GM12891 (cell line): ENCODE measurements around the gene EIF2S2.

Experiments used
- DNase-seq: peaks from one replicate; pipeline ENCODE4 v3.0.0; 2011; ENCODE audit warnings: low spot score; ENCODE audit not compliant: insufficient read length
- FAIRE-seq: peaks from 2 replicates; lab custom pipeline; 2011; peaks lifted over from hg19 to GRCh38; lab: Jason Lieb, UNC
- PAX5 ChIP-seq: IDR thresholded peaks from 2 replicates; pipeline ENCODE4 v1.6.1; 2011; ENCODE audit warnings: low read length, moderate library complexity, mild to moderate bottlenecking; ENCODE audit not compliant: insufficient read depth, severe bottlenecking
- POLR2A ChIP-seq: IDR thresholded peaks from 2 replicates; pipeline ENCODE4 v1.6.1; 2011; ENCODE audit warnings: low read depth, low read length, control low read depth
- POLR2AphosphoS5 ChIP-seq: IDR thresholded peaks from 2 replicates; pipeline ENCODE4 v1.6.1; 2011; ENCODE audit warnings: low read depth, low read length, control low read depth
- POU2F2 ChIP-seq: IDR thresholded peaks from 2 replicates; pipeline ENCODE4 v1.6.1; 2011; ENCODE audit warnings: low read depth, mild to moderate bottlenecking, control low read depth, low read length, moderate library complexity
- SPI1 ChIP-seq: IDR thresholded peaks from 2 replicates; pipeline ENCODE4 v1.6.1; 2011; ENCODE audit warnings: low read depth, low read length, control low read depth
- TAF1 ChIP-seq: IDR thresholded peaks from 2 replicates; pipeline ENCODE4 v1.6.1; 2011; ENCODE audit warnings: low read depth, low read length, control low read depth

EIF2S2 gene

GRCh38 chr20:34074101-34074760 is 37.8 kb downstream of the EIF2S2 start:
- FAIRE-seq, result no peak
- TF ChIP-seq POU2F2 (no peak), SPI1 (no peak), PAX5 (no peak), POLR2A (no peak), POLR2AphosphoS5 (no peak), TAF1 (no peak)

GRCh38 chr20:34072778-34073177 is 39.3 kb downstream of the EIF2S2 start:
- FAIRE-seq, result peak; percentile 76
- TF ChIP-seq POLR2A, result no peak
- DNase-seq, result no peak

More at GRCh38 chr20:34074101-34074760, 37.8 kb downstream of the EIF2S2 start:
- no peak for DNase-seq

GRCh38 chr20:34072076-34072475 is 40.0 kb downstream of the EIF2S2 start:
- TF ChIP-seq POLR2AphosphoS5 (no peak), PAX5 (no peak), POLR2A (no peak)
- DNase-seq, result no peak
- no peak for FAIRE-seq

DNA sequence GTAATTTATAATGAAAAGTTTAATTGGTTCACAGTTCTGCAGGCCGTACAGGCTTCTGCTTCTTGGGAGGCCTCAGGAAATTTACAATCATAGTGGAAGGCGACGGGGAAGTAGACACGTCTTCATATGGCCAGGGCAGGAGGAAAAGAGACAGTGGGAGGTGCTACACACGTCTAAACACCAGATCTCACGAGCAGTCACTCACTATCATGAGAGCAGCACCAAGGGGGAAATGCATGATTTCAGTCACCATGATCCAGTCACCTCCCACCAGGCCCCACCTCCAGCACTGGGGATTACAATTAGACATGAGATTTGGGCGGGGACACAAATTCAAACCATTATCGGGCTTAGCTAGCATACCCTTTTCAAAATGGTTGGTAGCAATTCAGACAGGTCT is 41.2 kb downstream of the EIF2S2 start:
- FAIRE-seq (no peak), DNase-seq (no peak)
- TF ChIP-seq SPI1 (no peak), POLR2AphosphoS5 (no peak), PAX5 (no peak), POU2F2 (no peak), TAF1 (no peak), POLR2A (no peak)

DNA sequence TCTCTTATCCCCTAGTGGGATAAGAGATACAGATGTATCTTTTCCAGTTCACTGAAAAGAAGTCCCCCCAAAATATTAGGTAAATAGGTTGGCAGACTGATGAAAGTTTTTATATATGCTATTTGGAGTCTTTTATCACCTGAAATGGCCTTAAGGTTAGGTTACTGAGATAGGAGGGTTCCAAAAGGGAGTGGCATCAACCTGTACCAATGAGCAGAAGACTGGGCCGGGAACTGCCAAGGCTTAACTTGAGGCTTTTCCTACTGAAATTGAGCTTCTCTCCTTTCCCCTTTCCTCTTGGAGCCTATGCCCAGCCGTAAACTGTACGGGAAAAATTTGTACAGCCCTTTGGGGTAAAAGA is 42.0 kb downstream of the EIF2S2 start:
- TF ChIP-seq TAF1, result no peak
- TF ChIP-seq SPI1, result no peak
- TF ChIP-seq POU2F2, result no peak
- TF ChIP-seq PAX5, result no peak
- no peak for TF ChIP-seq POLR2A
- no peak for TF ChIP-seq POLR2AphosphoS5

DNA sequence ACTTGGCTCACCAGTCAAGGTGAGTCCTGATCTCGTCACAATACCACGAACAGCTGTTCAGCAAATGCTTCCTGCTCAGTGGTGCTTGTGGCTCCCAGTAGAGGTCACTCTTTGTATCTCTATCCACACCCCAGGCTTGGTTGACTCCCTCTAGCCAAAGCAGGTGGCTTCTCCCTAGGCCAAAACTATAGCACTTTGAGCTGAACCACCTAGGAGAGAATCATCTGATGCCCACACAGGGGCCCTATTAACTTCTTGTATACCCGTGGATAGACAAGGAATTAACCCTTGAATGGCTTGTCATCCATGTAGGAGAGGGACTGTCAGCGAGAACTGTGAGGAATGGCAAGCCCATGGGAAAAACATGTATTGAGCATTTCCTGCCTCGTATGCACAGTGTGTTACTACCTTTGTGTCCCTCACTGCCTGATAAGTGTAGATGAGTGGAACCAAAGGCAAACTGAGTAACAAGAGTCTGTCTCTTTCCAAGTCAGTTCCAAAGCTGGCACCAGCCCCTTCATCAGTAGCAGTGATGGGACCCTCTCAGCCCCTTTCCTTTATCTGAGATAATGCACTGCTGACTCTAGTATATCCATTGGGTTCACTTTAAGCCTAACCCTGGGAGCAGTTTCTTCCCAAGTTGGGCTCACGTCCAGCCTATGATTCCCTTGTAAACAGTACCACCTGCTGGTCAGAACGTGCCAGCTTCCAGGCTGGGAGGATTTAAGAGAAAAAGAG is 42.5 kb downstream of the EIF2S2 start:
- no peak for TF ChIP-seq SPI1
- TF ChIP-seq TAF1, result no peak
- no peak for TF ChIP-seq POU2F2
- TF ChIP-seq POLR2AphosphoS5, result no peak
- TF ChIP-seq PAX5, result no peak
- no peak for TF ChIP-seq POLR2A
- DNase-seq, result no peak
- peak; percentile 95 for FAIRE-seq

More for the DNA sequence above, 42.0 kb downstream of the EIF2S2 start:
- DNase-seq, result no peak
- FAIRE-seq, result no peak

DNA sequence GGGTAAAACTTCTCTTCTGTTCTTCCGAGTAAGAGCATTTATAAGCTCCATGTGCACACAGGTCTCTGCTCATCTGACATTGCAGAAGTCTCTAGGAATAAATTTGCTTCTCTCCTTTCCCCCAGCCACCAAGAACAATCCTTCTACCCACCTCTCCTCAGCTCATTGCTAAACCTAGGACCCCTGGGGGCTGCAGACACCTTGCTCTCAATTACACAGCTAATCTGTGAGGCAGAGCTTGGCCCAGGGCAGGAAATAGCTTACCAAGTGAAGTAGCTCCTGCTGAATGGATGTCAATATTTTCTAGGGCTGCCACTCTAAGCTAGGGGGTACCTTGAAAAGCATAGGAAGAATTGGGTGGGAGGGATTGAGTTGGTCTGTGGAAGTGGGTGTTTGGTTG is 44.0 kb downstream of the EIF2S2 start:
- no peak for FAIRE-seq
- no peak for DNase-seq
- TF ChIP-seq POU2F2 (no peak), POLR2AphosphoS5 (no peak), SPI1 (no peak), TAF1 (no peak), POLR2A (no peak), PAX5 (no peak)

DNA sequence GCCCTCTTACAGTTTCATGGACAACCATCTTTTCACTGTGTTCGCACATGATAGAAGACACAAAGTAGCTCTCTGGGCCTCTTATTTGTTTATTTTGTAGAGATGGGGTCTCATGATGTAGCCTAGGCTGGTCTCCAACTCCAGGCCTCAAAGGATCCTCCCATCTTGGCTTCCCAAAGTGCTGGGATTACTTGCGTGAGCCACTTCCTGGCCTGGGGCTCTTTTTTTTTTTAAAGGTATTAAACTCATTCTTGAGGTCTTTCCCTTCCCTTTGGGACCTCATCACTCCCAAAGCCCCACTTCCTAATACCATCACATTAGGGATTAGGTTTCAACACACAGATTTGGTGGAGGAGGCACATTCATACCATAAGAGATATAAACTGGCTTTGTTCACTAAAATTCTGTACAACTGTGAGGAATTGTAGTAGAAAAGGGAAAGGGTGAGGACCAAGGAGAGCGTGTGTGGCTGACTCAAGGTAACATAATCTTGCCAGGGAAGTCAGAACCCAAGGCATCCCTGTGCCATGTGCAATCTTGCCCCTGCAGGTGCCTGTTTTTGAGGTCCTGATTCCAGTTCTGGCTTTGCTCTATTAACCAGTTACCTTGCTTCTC is 45.5 kb downstream of the EIF2S2 start:
- FAIRE-seq (no peak), DNase-seq (no peak)
- TF ChIP-seq POLR2A, result no peak
- TF ChIP-seq TAF1, result no peak
- no peak for TF ChIP-seq POU2F2
- TF ChIP-seq POLR2AphosphoS5, result no peak
- TF ChIP-seq SPI1, result no peak
- TF ChIP-seq PAX5, result no peak

DNA sequence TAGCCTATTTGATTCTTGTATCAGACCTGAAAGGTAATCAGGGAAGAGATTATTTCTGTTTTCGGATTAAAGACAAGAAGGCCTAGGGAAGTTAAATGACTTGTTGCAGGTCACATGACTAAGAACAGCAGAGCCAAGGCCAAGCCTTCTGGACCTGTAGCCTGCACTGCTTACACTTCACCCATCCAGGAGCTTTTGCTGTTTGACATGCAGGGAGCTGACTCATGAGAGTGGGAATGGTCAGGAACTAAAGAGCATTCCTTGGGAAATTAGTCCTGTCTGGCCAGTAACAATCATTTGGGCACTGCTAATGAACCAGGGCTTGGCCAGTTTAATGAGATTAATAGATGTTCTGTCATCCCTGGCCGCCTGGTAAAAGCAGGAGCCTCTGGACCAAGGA is 46.8 kb downstream of the EIF2S2 start:
- DNase-seq (no peak), FAIRE-seq (no peak)
- no peak for TF ChIP-seq POLR2AphosphoS5

DNA sequence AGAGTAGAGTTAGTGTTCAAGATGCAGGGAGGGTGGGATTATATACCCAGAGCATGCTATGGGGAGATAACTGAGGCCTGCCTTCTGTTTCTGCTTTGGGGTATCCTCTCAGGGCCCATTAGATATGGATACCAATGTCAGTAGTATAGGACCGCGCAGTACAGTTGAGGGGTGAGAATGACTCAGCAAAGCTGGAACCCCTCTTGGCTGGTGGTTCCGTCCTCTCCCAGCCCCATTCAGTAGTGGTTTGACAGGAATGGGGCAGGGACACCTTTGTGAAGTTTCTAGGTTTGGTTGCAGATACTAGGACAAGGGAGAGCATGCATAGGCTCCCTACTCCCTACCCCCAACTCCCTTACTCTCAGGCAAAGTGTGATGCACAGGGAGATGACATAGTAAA is 47.8 kb downstream of the EIF2S2 start:
- FAIRE-seq (no peak), DNase-seq (no peak)
- no peak for TF ChIP-seq TAF1
- TF ChIP-seq SPI1, result no peak
